ENCODE data around the gene HAPSTR1. TPM values are rescaled to one million over a fixed set of nuclear protein-coding genes. Genes with fewer than 3 reads are reported as not detected.

Gene HAPSTR1
- total and polyA plus RNA-seq, 4 donors = 6.5 to 46.5 (median 17.7) TPM

- WGBS = 89% methylated on average over 9 of the region's 9 CpGs
- DNase-seq (ENCODE audit: low spot score) = no peak
- no peak overlapping the region for H3K27ac ChIP-seq (ENCODE audit: low read depth in 1 of 2, low read length in 2 of 2)
These were observed 20.1 kb upstream of the HAPSTR1 start for GRCh38 chr16:9071377-9071776.

DNA sequence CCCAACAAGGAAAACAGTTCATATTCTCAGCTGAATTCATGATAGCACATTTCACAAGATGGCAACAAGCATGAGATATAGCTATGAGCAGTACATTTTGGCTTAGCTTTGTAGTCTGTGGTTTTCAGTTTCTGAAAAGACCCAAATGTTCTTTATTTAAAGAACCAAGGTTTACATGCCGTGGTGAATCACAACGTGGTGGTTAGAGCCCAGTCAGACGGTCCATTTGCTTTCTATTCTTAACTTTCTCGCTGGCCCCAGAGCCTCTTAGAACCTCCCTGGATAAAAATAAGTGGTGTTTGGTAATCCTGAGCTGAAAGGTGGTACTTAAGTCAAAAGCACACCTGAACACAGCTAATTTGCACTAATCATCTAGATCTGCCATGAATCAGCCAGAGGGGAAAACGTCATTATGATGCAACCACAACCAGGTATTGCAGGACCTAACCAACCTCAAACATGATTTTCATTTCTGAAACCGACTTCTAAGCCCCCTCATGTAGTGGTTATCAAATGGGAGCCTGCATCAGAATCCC is 18.6 kb upstream of the HAPSTR1 start:
- Histone ChIP-seq H3K27ac (ENCODE audit: low read depth in 1 of 2, low read length in 2 of 2) (no peak overlapping the region), H3K4me1 (ENCODE audit: control insufficient read depth in 4 of 4, insufficient read depth in 4 of 4, low read length in 3 of 4) (no peaks in the 10 kb centered on the region), H3K4me3 (ENCODE audit: low read depth in 1 of 3, low read length in 3 of 3) (no peak overlapping the region), H3K9me3 (ENCODE audit: control insufficient read depth in 4 of 4, low read length in 3 of 4) (no peaks in the 10 kb centered on the region), H3K9ac (ENCODE audit: low read depth in 1 of 2, low read length in 2 of 2) (no peak overlapping the region), H3K27me3 (ENCODE audit: control insufficient read depth in 4 of 4, insufficient read depth in 4 of 4, low read length in 3 of 4) (no peaks in the 10 kb centered on the region), H3K36me3 (ENCODE audit: control insufficient read depth in 4 of 4, insufficient read depth in 3 of 4, low read depth in 1 of 4, low read length in 3 of 4) (no peaks in the 10 kb centered on the region)
- DNase-seq (ENCODE audit: low spot score) = no peak
- TF ChIP-seq, protein P1, sequence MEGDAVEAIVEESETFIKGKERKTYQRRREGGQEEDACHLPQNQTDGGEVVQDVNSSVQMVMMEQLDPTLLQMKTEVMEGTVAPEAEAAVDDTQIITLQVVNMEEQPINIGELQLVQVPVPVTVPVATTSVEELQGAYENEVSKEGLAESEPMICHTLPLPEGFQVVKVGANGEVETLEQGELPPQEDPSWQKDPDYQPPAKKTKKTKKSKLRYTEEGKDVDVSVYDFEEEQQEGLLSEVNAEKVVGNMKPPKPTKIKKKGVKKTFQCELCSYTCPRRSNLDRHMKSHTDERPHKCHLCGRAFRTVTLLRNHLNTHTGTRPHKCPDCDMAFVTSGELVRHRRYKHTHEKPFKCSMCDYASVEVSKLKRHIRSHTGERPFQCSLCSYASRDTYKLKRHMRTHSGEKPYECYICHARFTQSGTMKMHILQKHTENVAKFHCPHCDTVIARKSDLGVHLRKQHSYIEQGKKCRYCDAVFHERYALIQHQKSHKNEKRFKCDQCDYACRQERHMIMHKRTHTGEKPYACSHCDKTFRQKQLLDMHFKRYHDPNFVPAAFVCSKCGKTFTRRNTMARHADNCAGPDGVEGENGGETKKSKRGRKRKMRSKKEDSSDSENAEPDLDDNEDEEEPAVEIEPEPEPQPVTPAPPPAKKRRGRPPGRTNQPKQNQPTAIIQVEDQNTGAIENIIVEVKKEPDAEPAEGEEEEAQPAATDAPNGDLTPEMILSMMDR (IDR thresholded peaks at IDR 0.05; ENCODE audit: low read depth, low read length, missing input control) = no peak
- TF ChIP-seq GABPA (IDR thresholded peaks at IDR 0.05 in 1 of 2, conservative IDR thresholded peaks at IDR 0.05 in 1 of 2) (no peak), RXRA (IDR thresholded peaks at IDR 0.05) (no peak), HNF4A (conservative IDR thresholded peaks at IDR 0.05) (no peak), JUND (IDR thresholded peaks at IDR 0.05) (no peak), RAD21 (IDR thresholded peaks at IDR 0.05) (no peak), NR2F2 (IDR thresholded peaks at IDR 0.05) (no peak), MAX (IDR thresholded peaks at IDR 0.05) (no peak), FOXA2 (IDR thresholded peaks at IDR 0.05) (no peak), SP1 (IDR thresholded peaks at IDR 0.05) (no peak), TAF1 (conservative IDR thresholded peaks at IDR 0.05) (no peak), REST (IDR thresholded peaks at IDR 0.05) (no peak), FOXA1 (IDR thresholded peaks at IDR 0.05) (no peak)
- 66% methylated on average over 6 of the region's 6 CpGs for WGBS

More at GRCh38 chr16:9071377-9071776, 20.1 kb upstream of the HAPSTR1 start:
- H3K9ac ChIP-seq (ENCODE audit: low read depth in 1 of 2, low read length in 2 of 2) = no peak overlapping the region
- H3K36me3 ChIP-seq (ENCODE audit: control insufficient read depth in 4 of 4, insufficient read depth in 3 of 4, low read depth in 1 of 4, low read length in 3 of 4) = no peaks in the 10 kb centered on the region
- H3K4me1 ChIP-seq (ENCODE audit: control insufficient read depth in 4 of 4, insufficient read depth in 4 of 4, low read length in 3 of 4) = no peaks in the 10 kb centered on the region
- no peaks in the 10 kb centered on the region for H3K27me3 ChIP-seq (ENCODE audit: control insufficient read depth in 4 of 4, insufficient read depth in 4 of 4, low read length in 3 of 4)
- no peaks in the 10 kb centered on the region for H3K9me3 ChIP-seq (ENCODE audit: control insufficient read depth in 4 of 4, low read length in 3 of 4)
- TF ChIP-seq EGR1 (IDR thresholded peaks at IDR 0.05; ENCODE audit: low read depth in 2 of 2) (no peak), FOXA1 (IDR thresholded peaks at IDR 0.05) (no peak), TAF1 (conservative IDR thresholded peaks at IDR 0.05) (no peak), SP1 (IDR thresholded peaks at IDR 0.05) (no peak), RAD21 (IDR thresholded peaks at IDR 0.05) (no peak)
- TF ChIP-seq, protein P2, sequence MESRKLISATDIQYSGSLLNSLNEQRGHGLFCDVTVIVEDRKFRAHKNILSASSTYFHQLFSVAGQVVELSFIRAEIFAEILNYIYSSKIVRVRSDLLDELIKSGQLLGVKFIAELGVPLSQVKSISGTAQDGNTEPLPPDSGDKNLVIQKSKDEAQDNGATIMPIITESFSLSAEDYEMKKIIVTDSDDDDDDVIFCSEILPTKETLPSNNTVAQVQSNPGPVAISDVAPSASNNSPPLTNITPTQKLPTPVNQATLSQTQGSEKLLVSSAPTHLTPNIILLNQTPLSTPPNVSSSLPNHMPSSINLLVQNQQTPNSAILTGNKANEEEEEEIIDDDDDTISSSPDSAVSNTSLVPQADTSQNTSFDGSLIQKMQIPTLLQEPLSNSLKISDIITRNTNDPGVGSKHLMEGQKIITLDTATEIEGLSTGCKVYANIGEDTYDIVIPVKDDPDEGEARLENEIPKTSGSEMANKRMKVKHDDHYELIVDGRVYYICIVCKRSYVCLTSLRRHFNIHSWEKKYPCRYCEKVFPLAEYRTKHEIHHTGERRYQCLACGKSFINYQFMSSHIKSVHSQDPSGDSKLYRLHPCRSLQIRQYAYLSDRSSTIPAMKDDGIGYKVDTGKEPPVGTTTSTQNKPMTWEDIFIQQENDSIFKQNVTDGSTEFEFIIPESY (IDR thresholded peaks at IDR 0.05) = no peak
- no peak overlapping the region for H3K4me3 ChIP-seq (ENCODE audit: low read depth in 1 of 3, low read length in 3 of 3)

All from liver (tissue), 9 donors.